IMR-90 (cell line): ENCODE data around the gene LPO. TPM values are rescaled to one million over a fixed set of nuclear protein-coding genes. Genes with fewer than 3 reads are reported as not detected.

ENCODE experiments used
- ATAC-seq: fragments of 200-7000 bp; cut with Tn5 transposase; 2 replicates; pipeline ENCODE4 v1.9.1; 2020; ENCODE audit warnings: low read depth, mild to moderate bottlenecking, moderate library complexity
- BruUV-seq: library from RNA; stranded (reverse); fragments of 400-500 nt; replicated peaks from 2 replicates; lab custom pipeline; 2021; lab: Mats Ljungman, UMichigan
- CTCF ChIA-PET: fragments of 300-600 bp; formaldehyde crosslinking; extraction: SDS; loops from one replicate; lab custom pipeline; 2021; ENCODE audit warnings: antibody characterized with exemption; lab: Yijun Ruan, JAX
- POLR2A ChIA-PET: fragments of 300-600 bp; sonication (Branson Sonifier 250); formaldehyde crosslinking; loops from one replicate; lab custom pipeline; 2022; ENCODE audit warnings: antibody characterized with exemption; ENCODE audit not compliant: unreplicated experiment; lab: Charles Lee
- DNase-seq: peaks from one replicate; pipeline ENCODE4 v3.0.0; 2013
- H2AFZ ChIP-seq: replicated peaks from 2 replicates; pipeline ENCODE3; 2013; ENCODE audit warnings: low read length, mild to moderate bottlenecking; ENCODE audit not compliant: poor library complexity
- H2AK5ac ChIP-seq: 2 replicates; pipeline ENCODE4 v1.6.1; 2013; ENCODE audit warnings: low read depth, low read length, inconsistent platforms
- H2AK9ac ChIP-seq: replicated peaks from 2 replicates; pipeline ENCODE3; 2013; ENCODE audit warnings: mild to moderate bottlenecking, low read depth, low read length, moderate library complexity; ENCODE audit not compliant: poor library complexity
- H2BK120ac ChIP-seq: 2 replicates; pipeline ENCODE4 v1.6.1; 2013; ENCODE audit warnings: low read depth, low read length, inconsistent platforms
- H2BK15ac ChIP-seq: 3 replicates; pipeline ENCODE4 v1.6.1; 2013; ENCODE audit warnings: low read depth, low read length, inconsistent platforms
- H2BK20ac ChIP-seq: 2 replicates; pipeline ENCODE4 v1.6.1; 2013; ENCODE audit warnings: low read depth, mild to moderate bottlenecking, inconsistent platforms, low read length, moderate library complexity
- H2BK5ac ChIP-seq: 2 replicates; pipeline ENCODE4 v1.6.1; 2013; ENCODE audit warnings: mild to moderate bottlenecking, low read depth, low read length, inconsistent platforms; ENCODE audit not compliant: poor library complexity, severe bottlenecking
- H3K14ac ChIP-seq: replicated peaks from 2 replicates; pipeline ENCODE4 v1.6.1; 2013; ENCODE audit warnings: low read depth, low read length, inconsistent platforms
- H3K18ac ChIP-seq: 2 replicates; pipeline ENCODE4 v1.6.1; 2013; ENCODE audit warnings: low read depth, low read length, control low read depth
- H3K23ac ChIP-seq: 2 replicates; pipeline ENCODE4 v1.6.1; 2013; ENCODE audit warnings: low read depth, low read length, inconsistent platforms
- H3K27ac ChIP-seq: 2 replicates; pipeline ENCODE4 v1.5.1; 2013; ENCODE audit warnings: mild to moderate bottlenecking, control low read depth, low read length; ENCODE audit not compliant: insufficient read depth
- H3K27me3 ChIP-seq: 2 replicates; pipeline ENCODE4 v1.6.1; 2013; ENCODE audit warnings: low read length; ENCODE audit not compliant: control insufficient read depth, insufficient read depth
- H3K36me3 ChIP-seq: 2 replicates; pipeline ENCODE4 v1.6.1; 2013; ENCODE audit warnings: low read length, mixed read lengths; ENCODE audit not compliant: control insufficient read depth, insufficient read depth
- H3K4ac ChIP-seq: 2 replicates; pipeline ENCODE4 v1.6.1; 2013; ENCODE audit warnings: low read depth, low read length, inconsistent platforms
- H3K4me1 ChIP-seq: 2 replicates; pipeline ENCODE4 v1.6.1; 2013; ENCODE audit warnings: low read length, mixed read lengths; ENCODE audit not compliant: control insufficient read depth, insufficient read depth
- H3K4me2 ChIP-seq: 2 replicates; pipeline ENCODE4 v1.6.1; 2013; ENCODE audit warnings: low read depth, mild to moderate bottlenecking, control low read depth, low read length, moderate library complexity
- H3K4me3 ChIP-seq: 2 replicates; pipeline ENCODE4 v1.5.1; 2013; ENCODE audit warnings: low read depth, mild to moderate bottlenecking, control low read depth, low read length, moderate library complexity; ENCODE audit not compliant: insufficient read depth
- H3K56ac ChIP-seq: 2 replicates; pipeline ENCODE4 v1.6.1; 2013; ENCODE audit warnings: low read length, inconsistent platforms; ENCODE audit not compliant: insufficient read depth; ENCODE audit errors: extremely low read depth
- H3K79me1 ChIP-seq, 2 experiments: 2 replicates each; pipeline ENCODE4 v1.6.1; 2013; ENCODE audit warnings: low read length in 2 of 2, inconsistent platforms in 1 of 2, low read depth in 1 of 2
- H3K9ac ChIP-seq: 2 replicates; pipeline ENCODE4 v1.6.1; 2013; ENCODE audit warnings: low read depth, low read length, control low read depth
- H3K9me1 ChIP-seq: 2 replicates; pipeline ENCODE4 v1.6.1; 2013; ENCODE audit warnings: low read length, inconsistent platforms; ENCODE audit not compliant: insufficient read depth
- H3K9me3 ChIP-seq: 2 replicates; pipeline ENCODE4 v1.6.1; 2013; ENCODE audit warnings: low read length; ENCODE audit not compliant: control insufficient read depth, insufficient read depth
- H4K20me1 ChIP-seq: 2 replicates; pipeline ENCODE4 v1.6.1; 2013; ENCODE audit warnings: low read length, inconsistent platforms; ENCODE audit not compliant: insufficient read depth
- H4K5ac ChIP-seq: 2 replicates; pipeline ENCODE4 v1.6.1; 2013; ENCODE audit warnings: mild to moderate bottlenecking, low read depth, low read length, control low read depth
- H4K8ac ChIP-seq, 2 experiments: 2 replicates each; pipeline ENCODE4 v1.6.1; 2013; ENCODE audit warnings: low read depth in 2 of 2, low read length in 2 of 2, control low read depth in 1 of 2, inconsistent platforms in 1 of 2
- H4K91ac ChIP-seq: 2 replicates; pipeline ENCODE4 v1.6.1; 2013; ENCODE audit warnings: low read depth, low read length, inconsistent platforms; ENCODE audit not compliant: insufficient read depth
- BHLHE40 ChIP-seq: fragments of 150-350 bp; IDR thresholded peaks from 2 replicates; pipeline ENCODE4 v1.6.1; 2016; ENCODE audit warnings: mild to moderate bottlenecking, low read depth, low read length
- CHD1 ChIP-seq: IDR thresholded peaks from 2 replicates; pipeline ENCODE4 v1.6.1; 2012; ENCODE audit warnings: low read depth, low read length, improper control_type of control experiment
- CTCF ChIP-seq: conservative IDR thresholded peaks from 2 replicates; pipeline ENCODE4 v1.5.1; 2012; ENCODE audit warnings: mild to moderate bottlenecking, low read depth, low read length, improper control_type of control experiment
- ELK1 ChIP-seq: fragments of 150-350 bp; IDR thresholded peaks from 2 replicates; pipeline ENCODE4 v1.6.1; 2016; ENCODE audit warnings: low read depth, mild to moderate bottlenecking, low read length, moderate library complexity, borderline replicate concordance
- MAFK ChIP-seq: IDR thresholded peaks from 2 replicates; pipeline ENCODE4 v1.6.1; 2012; ENCODE audit warnings: low read depth, low read length, improper control_type of control experiment
- MXI1 ChIP-seq: IDR thresholded peaks from 2 replicates; pipeline ENCODE4 v1.6.1; 2012; ENCODE audit warnings: low read depth, mild to moderate bottlenecking, low read length, moderate library complexity, borderline replicate concordance
- NFE2L2 ChIP-seq: fragments of 150-350 bp; IDR thresholded peaks from 2 replicates; pipeline ENCODE4 v1.6.1; 2016; ENCODE audit warnings: low read depth, mild to moderate bottlenecking, low read length
- POLR2A ChIP-seq: IDR thresholded peaks from 2 replicates; pipeline ENCODE4 v1.6.1; 2012; ENCODE audit warnings: mild to moderate bottlenecking, low read depth, low read length
- RAD21 ChIP-seq: IDR thresholded peaks from 2 replicates; pipeline ENCODE4 v1.6.1; 2012; ENCODE audit warnings: low read length, improper control_type of control experiment
- RCOR1 ChIP-seq: IDR thresholded peaks from 2 replicates; pipeline ENCODE4 v1.6.1; 2012; ENCODE audit warnings: mild to moderate bottlenecking, low read length, improper control_type of control experiment; ENCODE audit not compliant: insufficient replicate concordance
- USF2 ChIP-seq: fragments of 150-350 bp; IDR thresholded peaks from 2 replicates; pipeline ENCODE4 v1.6.1; 2017; ENCODE audit warnings: mild to moderate bottlenecking, antibody characterized with exemption, low read length, low read depth
- WGBS, 2 experiments: methylation state at CpG; one replicate each; pipeline versions ENCODE4 v1.1.5 to v1.1.7; 2013; ENCODE audit warnings: missing lambda C conversion rate in 2 of 2; ENCODE audit not compliant: insufficient read length in 1 of 2; ENCODE audit errors: extremely low coverage in 2 of 2; 5-methylcytosine and 5-hydroxymethylcytosine counted together
- dilution Hi-C: fragments of 300-500 bp; cut with HindIII; formaldehyde crosslinking; loops from one replicate; pipeline ENCODE4 v1.14.3; 2018; ENCODE audit warnings: low sequenced_read_pairs; ENCODE audit not compliant: unreplicated experiment
- in situ Hi-C: fragments of 300-500 bp; cut with MboI; formaldehyde crosslinking; loops from 3 replicates; pipeline ENCODE4 v1.14.3; 2019; ENCODE audit warnings: low sequenced_read_pairs, inconsistent platforms, mixed read lengths
- intact Hi-C: fragments of 100-400 bp; cut with micrococcal nuclease; formaldehyde crosslinking; loops from 2 replicates; pipeline ENCODE4 v1.10.0; 2022
- polyA plus RNA-seq, 3 experiments: library from polyadenylated mRNA; depleted of rRNA; stranded (reverse); fragments of >200 nt; gene quantifications; 2 replicates each; pipeline ENCODE4 v1.2.3, GENCODE V29; 2012; ENCODE audit warnings: low replicate concordance in 1 of 3
- total RNA-seq: library from RNA; depleted of rRNA; stranded (reverse); fragments of >200 nt; gene quantifications from 2 replicates; pipeline ENCODE4 v1.2.3, GENCODE V29; 2012

The LPO gene
- total and polyA plus RNA-seq, 2 of the 4 experiments (the other 2 are of a cell fraction) = not detected

GRCh38 chr17:58254803-58255202 lies 16.4 kb downstream of the LPO start:
- no peak overlapping the region for H3K14ac ChIP-seq
- no peak for ATAC-seq
- peaks cover 20% of the 10 kb centered on the region for H3K27me3 ChIP-seq
- H4K5ac ChIP-seq = no peak overlapping the region
- POLR2A ChIA-PET = no interaction called here
- no peak overlapping the region for H2BK20ac ChIP-seq
- DNase-seq = no peak
- whole genome bisulfite sequencing, 2 experiments = 8% methylated on average over 2 of the region's 8 CpGs; no CpG with 5 or more reads in 1 of the 2 experiments
- H3K27ac ChIP-seq = no peak overlapping the region
- H3K9me3 ChIP-seq = no peaks in the 10 kb centered on the region
- H2BK120ac ChIP-seq = no peak overlapping the region
- no peaks in the 10 kb centered on the region for H3K4me1 ChIP-seq
- H2BK15ac ChIP-seq = no peak overlapping the region
- H3K4me3 ChIP-seq = no peak overlapping the region
- CTCF ChIA-PET = no interaction called here
- no peak overlapping the region for H3K56ac ChIP-seq
- H2AFZ ChIP-seq = no peak overlapping the region
- no TSS peak for BruUV-seq
- H3K9ac ChIP-seq = no peak overlapping the region
- TF ChIP-seq RCOR1 (no peak), CHD1 (no peak), POLR2A (no peak), NFE2L2 (no peak), ELK1 (no peak), MAFK (no peak), CTCF (no peak), BHLHE40 (no peak), RAD21 (no peak), USF2 (no peak), MXI1 (no peak)
- no peak overlapping the region for H4K91ac ChIP-seq
- H3K23ac ChIP-seq = no peak overlapping the region
- no peak overlapping the region for H2BK5ac ChIP-seq
- H3K18ac ChIP-seq = no peak overlapping the region
- no peak overlapping the region for H4K8ac ChIP-seq
- in situ Hi-C loops = no loop called here
- H3K4ac ChIP-seq = no peak overlapping the region
- dilution Hi-C loops = no loop called here
- no peak overlapping the region for H3K4me2 ChIP-seq
- H2AK5ac ChIP-seq = no peak overlapping the region
- intact Hi-C loops = no loop called here
- H3K36me3 ChIP-seq = no peaks in the 10 kb centered on the region
- no peaks in the 10 kb centered on the region for H3K79me1 ChIP-seq
- no peak overlapping the region for H2AK9ac ChIP-seq
- no peaks in the 10 kb centered on the region for H4K20me1 ChIP-seq
- H3K9me1 ChIP-seq = no peaks in the 10 kb centered on the region
